HG02970 (cell line): ENCODE measurements around the gene MED13L.
"Not testable (repeated sequence)": the region's sequence is repeated elsewhere in the genome, so short reads cannot be mapped to it uniquely, and the experiment has no call there.

Experiments used
- ATAC-seq: cut with Tn5 transposase; IDR thresholded peaks from one replicate; pipeline ENCODE4 v1.9.1; 2021; ENCODE audit warnings: mild to moderate bottlenecking, moderate library complexity, moderate number of reproducible peaks; ENCODE audit not compliant: unreplicated experiment, low FRiP score

Gene MED13L

GRCh38 chr12:116249938-116250337, 27.6 kb downstream of the MED13L start:
- no peak for ATAC-seq

- no peak for ATAC-seq
Measured at GRCh38 chr12:116248930-116249329, 28.6 kb downstream of the MED13L start.

DNA sequence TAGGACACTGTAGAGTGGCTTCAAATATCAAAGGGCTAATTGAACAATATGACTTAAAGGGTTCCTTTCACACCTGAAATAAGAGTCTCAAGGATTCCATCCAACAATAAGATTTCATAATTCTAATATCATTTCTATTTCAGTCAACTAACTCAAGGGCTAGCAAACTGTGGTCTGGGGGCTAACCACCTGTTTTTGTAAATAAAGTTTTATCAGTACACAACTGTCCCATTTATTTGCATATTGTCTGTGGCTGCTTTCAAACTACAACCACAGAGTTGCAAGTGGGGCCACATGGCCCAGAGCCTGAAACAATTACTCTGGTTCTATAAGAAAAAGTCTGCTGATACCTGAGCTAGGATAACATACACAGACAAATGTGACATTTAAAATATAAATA, 29.1 kb downstream of the MED13L start:
- no peak for ATAC-seq

GRCh38 chr12:116247377-116247776, 30.1 kb downstream of the MED13L start:
- ATAC-seq: no peak

DNA sequence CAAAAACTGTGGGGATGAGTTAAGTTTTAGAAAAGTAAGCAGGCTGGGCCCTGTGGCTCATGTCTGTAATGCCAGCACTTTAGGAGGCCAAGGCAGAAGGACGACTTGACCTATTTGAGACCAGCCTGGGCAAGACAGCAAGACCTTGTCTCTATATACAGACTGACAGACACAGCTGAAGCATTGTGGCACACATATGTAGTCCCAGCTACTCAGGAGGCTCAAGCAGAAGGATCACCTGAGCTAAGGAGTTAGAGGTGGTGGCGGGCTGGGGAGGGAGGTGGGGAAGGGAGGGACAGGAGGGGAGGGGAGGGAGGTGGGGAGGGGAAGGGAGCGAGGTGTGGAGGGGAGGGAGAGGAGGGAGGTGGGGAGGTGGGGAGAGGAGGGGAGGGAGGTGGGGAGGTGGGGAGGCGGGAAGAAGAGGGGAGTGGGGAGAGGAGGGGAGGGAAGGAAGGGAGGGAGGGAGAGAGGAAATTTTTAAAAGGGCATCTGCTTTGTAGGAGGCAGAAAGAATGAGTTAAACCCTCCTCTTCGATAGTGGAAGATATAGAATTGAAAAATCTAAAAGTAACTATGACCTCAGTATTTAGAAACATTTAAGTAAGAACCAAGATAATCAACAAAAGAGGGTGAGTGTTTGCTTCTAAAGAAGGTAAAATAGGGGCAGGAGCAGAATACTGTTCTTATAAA, 30.9 kb downstream of the MED13L start:
- ATAC-seq: no peak

GRCh38 chr12:116245189-116245588, 32.3 kb downstream of the MED13L start:
- ATAC-seq: no peak

DNA sequence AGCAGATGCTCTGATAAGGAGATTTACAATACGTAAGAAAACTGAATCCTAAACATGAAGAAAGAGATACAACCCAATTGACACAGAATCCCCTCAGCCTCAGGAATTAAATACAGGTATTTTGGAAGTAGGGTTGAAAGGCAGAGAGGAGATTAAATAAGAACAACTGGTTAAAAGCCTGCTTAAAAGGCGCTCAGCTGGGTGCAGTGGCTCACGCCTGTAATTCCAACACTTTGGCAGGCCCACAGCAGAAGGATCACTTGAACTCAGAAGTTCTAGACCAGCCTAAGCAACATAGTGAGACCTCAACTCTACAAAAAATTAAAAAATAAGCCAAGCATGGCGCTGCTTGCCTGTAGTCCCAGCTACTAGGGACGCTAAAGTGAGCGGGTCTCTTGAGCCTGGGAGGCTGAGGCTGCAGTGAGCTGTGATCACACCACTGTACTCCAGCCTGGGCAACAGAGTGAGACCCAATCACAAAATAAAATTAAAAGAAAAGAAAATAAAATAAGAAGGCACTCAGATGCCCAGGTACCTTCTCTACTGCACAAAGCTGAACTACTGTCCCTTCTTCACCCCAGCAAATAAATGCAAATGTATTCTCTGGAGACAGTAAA, 32.9 kb downstream of the MED13L start:
- no peak for ATAC-seq

DNA sequence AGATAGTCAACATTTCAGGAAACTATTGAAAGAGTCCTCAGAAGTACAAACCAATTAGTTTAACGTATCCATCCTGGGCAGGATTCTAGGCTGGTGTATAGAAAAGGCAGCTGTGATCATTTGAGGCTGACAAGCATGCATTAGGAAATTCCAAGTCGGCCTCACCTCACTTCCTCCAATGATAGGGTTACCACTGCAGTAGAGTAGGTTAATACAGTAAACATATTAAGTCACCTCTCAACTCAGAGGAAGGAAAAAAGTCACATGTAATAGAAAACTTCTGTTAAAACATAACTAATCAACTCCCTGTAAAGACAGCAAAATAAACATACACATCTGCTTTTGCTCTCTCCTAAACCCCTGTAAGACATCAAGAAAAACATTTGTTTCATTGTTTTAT, 33.5 kb downstream of the MED13L start:
- no peak for ATAC-seq

GRCh38 chr12:116242740-116243139, 34.8 kb downstream of the MED13L start:
- ATAC-seq: no peak

GRCh38 chr12:116241157-116241759, 36.2 kb downstream of the MED13L start:
- no peak for ATAC-seq

- ATAC-seq: not testable (repeated sequence)
Measured at GRCh38 chr12:116238570-116239119, 38.8 kb downstream of the MED13L start.

DNA sequence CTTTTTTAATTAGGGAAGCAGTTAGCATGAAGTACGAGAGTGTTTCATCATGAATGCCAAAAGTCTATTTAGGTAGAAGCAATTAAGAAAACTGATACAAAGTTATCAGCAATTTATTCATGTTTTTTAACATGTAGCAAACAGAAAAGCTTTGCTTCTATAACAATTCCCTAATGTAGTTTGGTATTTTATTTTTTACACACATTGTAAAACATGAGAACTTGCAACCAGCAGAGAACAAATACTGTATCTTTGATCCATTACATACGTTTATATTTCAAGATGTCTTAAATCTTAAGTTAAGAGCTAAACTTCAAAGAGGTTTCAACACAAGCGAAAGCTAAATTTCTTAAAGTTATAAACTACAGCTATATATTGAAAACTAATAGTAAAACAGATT, 39.3 kb downstream of the MED13L start:
- no peak for ATAC-seq

DNA sequence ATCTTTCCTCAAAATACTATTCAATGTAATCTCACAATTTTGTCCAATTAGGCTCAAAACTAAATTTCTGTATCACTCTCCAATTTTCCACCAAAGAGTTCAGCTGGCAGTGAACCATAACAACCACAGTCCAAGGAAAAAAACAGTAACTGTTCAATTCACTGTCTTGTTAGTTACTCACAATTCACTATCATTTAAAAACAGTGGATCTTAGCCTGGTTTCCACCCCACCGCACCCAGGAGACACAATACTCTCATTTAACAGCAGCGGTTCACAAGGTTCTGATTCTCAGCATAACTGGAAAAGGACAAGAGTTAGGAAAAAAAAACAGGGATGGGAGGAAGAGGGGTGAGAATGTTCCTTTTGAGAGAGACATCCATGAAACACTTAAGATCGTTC, 40.5 kb downstream of the MED13L start:
- ATAC-seq: no peak

DNA sequence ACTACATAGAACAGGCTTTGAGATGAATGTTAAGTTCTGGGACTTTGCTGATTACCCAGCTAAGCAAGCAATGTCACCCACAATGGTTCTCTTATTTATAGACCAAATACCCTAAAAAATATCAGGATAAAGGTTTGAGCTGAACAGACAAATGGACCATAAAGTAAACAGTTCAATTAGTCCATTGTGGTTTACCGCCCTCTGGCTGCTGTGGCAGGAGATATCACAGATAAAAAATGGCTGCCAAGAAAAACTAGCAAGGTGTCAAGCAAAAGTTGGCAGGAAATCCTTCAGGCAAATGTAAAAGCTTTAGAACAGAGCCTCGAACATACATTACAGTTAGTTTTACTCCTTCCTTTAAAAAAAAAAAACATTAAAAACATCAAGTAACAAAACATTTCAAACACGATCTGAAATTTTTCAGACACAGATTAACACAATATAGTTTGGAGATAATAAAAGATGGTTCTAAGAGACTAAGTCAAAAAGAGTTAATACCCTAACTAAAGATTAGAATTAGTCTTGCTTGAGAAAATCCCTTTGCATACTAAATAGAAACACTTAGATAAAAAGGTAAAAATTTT, 41.3 kb downstream of the MED13L start:
- no peak for ATAC-seq

GRCh38 chr12:116234148-116234547, 43.3 kb downstream of the MED13L start:
- not testable (repeated sequence) for ATAC-seq

- ATAC-seq: no peak
Measured at GRCh38 chr12:116233669-116234068, 43.8 kb downstream of the MED13L start.

DNA sequence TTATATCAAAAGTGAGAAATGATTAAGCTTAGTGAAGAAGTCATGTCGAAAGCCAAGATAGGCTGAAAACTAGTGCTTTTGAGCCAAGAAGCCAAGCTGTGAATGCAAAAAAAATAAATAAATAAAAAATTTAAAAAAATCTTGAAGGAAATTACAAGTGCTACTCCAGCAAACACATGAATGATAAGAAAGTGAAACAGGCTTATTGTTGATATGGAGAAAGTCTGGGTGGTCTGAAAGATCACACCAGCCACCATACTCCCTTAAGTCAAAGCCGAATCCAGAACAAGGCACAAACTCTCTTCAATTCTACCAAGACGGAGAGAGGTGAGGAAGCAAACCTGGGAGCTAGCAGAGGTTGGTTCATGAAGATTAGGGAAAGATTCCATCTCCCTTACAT, 49.7 kb downstream of the MED13L start:
- ATAC-seq: no peak

DNA sequence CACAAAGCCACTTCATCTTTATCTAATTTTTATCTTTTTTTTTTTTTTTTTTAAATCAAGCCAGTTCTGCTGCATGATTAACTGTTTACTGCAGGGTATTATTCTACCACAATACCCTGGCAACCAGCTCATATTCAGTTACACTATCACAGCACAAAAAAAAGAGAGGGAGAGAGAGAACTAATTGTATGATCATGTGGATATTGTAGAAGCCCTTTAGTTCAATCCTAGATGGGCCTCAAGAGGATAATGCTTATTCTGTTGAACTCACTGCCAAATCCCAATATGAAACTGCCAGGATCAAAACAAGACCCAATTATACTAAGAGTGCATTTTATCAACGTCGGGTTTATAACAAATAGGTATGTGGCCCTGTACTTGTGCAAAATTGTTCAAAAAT, 51.5 kb downstream of the MED13L start:
- ATAC-seq: no peak

GRCh38 chr12:116222358-116222757, 55.1 kb downstream of the MED13L start:
- no peak for ATAC-seq

- ATAC-seq: no peak
Measured at GRCh38 chr12:116220756-116221155, 56.7 kb downstream of the MED13L start.

GRCh38 chr12:116217045-116217735, 60.3 kb downstream of the MED13L start:
- ATAC-seq: no peak
